ENCODE data around the gene CERS6. TPM values are rescaled to one million over a fixed set of nuclear protein-coding genes. Genes with fewer than 3 reads are reported as not detected.

The CERS6 gene
- total and polyA plus RNA-seq, 10 of the 15 experiments (the other 5 are each of a cell fraction or from before 2014, with no cell fraction given), result 1.3 to 20.4 (median 14.1) TPM

DNA sequence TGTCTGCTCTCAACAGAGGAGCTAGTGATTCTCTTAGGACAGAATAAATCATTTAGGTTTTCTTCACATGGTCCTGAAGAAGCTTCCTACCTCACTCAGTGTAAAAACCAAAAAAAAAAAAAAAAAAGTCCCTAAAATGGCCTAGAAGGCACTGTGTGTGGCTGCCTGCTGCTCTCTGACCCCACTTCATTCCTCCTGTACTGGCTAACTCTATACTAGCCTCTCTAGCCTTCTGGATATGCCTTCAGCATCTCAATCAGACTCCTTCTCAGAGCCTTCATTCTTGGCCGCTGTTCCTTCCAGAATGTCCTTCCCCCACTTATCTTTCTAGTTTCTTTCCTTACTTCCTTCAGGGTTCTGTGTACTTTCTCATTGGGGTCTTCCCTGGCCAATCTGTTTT, 82.1 kb downstream of the CERS6 start:
- TF ChIP-seq CBX5 (IDR thresholded peaks at IDR 0.05; ENCODE audit: low read depth) (no peak), TCF12 (IDR thresholded peaks at IDR 0.05; ENCODE audit: low read depth, low read length) (no peak), RBBP5 (conservative IDR thresholded peaks at IDR 0.05) (no peak), SUPT20H (IDR thresholded peaks at IDR 0.05; ENCODE audit: borderline replicate concordance, control insufficient read depth, low read depth, low read length) (no peak)
- TF ChIP-seq, protein P1, sequence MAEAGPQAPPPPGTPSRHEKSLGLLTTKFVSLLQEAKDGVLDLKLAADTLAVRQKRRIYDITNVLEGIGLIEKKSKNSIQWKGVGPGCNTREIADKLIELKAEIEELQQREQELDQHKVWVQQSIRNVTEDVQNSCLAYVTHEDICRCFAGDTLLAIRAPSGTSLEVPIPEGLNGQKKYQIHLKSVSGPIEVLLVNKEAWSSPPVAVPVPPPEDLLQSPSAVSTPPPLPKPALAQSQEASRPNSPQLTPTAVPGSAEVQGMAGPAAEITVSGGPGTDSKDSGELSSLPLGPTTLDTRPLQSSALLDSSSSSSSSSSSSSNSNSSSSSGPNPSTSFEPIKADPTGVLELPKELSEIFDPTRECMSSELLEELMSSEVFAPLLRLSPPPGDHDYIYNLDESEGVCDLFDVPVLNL (IDR thresholded peaks at IDR 0.05; ENCODE audit: low read depth, low read length), result no peak
- TF ChIP-seq, protein P2, sequence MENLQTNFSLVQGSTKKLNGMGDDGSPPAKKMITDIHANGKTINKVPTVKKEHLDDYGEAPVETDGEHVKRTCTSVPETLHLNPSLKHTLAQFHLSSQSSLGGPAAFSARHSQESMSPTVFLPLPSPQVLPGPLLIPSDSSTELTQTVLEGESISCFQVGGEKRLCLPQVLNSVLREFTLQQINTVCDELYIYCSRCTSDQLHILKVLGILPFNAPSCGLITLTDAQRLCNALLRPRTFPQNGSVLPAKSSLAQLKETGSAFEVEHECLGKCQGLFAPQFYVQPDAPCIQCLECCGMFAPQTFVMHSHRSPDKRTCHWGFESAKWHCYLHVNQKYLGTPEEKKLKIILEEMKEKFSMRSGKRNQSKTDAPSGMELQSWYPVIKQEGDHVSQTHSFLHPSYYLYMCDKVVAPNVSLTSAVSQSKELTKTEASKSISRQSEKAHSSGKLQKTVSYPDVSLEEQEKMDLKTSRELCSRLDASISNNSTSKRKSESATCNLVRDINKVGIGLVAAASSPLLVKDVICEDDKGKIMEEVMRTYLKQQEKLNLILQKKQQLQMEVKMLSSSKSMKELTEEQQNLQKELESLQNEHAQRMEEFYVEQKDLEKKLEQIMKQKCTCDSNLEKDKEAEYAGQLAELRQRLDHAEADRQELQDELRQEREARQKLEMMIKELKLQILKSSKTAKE (IDR thresholded peaks at IDR 0.05; ENCODE audit: low read depth, poor library complexity, severe bottlenecking), result no peak
- intact Hi-C loops (cut with micrococcal nuclease; ENCODE audit: unreplicated experiment) (no loop called here), in situ Hi-C loops (cut with MboI) (no loop called here)
- no TSS peak for BruUV-seq (replicated peaks)
- no peak for DNase-seq (ENCODE audit: low read depth, low spot score)
- ATAC-seq, result no peak
- Histone ChIP-seq H3K4me1 (ENCODE audit: control insufficient read depth, insufficient read depth, low read length) (no peaks in the 10 kb centered on the region; the same call in 1 of the 2 replicates), H3K79me2 (ENCODE audit: control insufficient read depth, insufficient read depth, low read length) (peaks cover 57% of the 10 kb centered on the region), H3K9me3 (replicated peaks; ENCODE audit: control insufficient read depth, insufficient read depth, low read length) (peaks cover 33% of the 10 kb centered on the region), H2AFZ (ENCODE audit: control insufficient read depth, low read depth, low read length) (no peak overlapping the region), H3K27me3 (replicated peaks in 1 of 2; ENCODE audit: control insufficient read depth in 2 of 2, insufficient read depth in 2 of 2, low read length in 1 of 2) (no peaks in the 10 kb centered on the region), H4K20me1 (ENCODE audit: control insufficient read depth, insufficient read depth) (no peaks in the 10 kb centered on the region), H3K27ac (ENCODE audit: control insufficient read depth, insufficient read depth) (no peak overlapping the region), H3K4me2 (ENCODE audit: control insufficient read depth, insufficient read depth) (no peak overlapping the region), H3K4me3 (no peak overlapping the region), H3K9ac (ENCODE audit: control insufficient read depth, insufficient read depth, low read length) (no peak overlapping the region), H3K36me3 (ENCODE audit: control insufficient read depth in 2 of 2, insufficient read depth in 2 of 2, low read length in 1 of 2) (no peaks in the 10 kb centered on the region)
- 86% methylated on average over 1 of the region's 1 CpG for WGBS (ENCODE audit: insufficient coverage, insufficient replicate concordance, low lambda C conversion rate, missing lambda C conversion rate)
- ChIA-PET RAD21 (ENCODE audit: unreplicated experiment) (no interaction called here), POLR2A (no interaction called here), SMC1A (ENCODE audit: uncharacterized antibody, unreplicated experiment) (interaction anchor here (0.9 kb wide), 1 partner anchor 10 kb away, joined by 3 read pairs; no protein-coding TSS in a partner anchor), CTCF (no interaction called here)
- no peak for FAIRE-seq

Data from GM12878 (cell line).